ENCODE measurements around the gene CXCL11. TPM values are rescaled to one million over a fixed set of nuclear protein-coding genes. Genes with fewer than 3 reads are reported as not detected.

CXCL11 gene
- total and polyA plus RNA-seq, 9 of the 15 experiments (the other 6 are each of a cell fraction or from before 2014, with no cell fraction given), result 2.1 to 9.1 (median 4.5) TPM

DNA sequence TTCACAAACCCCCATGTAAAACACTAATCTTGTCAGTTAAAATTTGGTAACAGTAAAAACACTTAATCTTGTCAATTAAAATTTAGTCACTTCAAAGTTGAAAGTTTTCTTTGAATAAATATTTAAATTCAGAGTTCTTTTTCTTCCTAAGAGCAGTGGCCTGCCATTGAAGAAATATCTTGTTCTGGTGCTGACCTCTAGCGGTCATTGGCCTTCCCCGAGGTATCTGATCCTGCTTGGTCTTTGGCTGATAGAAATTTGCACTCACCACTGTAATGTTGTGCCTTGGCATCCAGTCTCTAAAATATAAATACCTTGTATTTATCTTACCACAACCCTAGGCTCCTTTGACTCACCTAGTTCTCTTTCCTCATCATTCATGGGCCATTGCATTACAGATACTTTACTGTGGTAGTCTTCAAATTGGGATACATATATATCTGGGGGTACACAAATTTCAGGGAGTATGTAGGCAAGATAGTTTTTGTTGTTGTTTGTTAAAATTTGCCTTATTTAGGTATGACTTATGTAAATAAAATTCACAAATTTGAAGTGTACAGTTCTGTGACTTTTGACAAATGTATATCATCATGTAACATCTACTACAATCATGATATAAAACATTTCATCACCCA lies 31.9 kb upstream of the CXCL11 start (continued):
- TF ChIP-seq REST (IDR thresholded peaks at IDR 0.05; ENCODE audit: borderline replicate concordance), result peak; percentile 79; the same call in 1 of the 2 replicates
- no peak for TF ChIP-seq REST (CRISPR knock-in tag; IDR thresholded peaks at IDR 0.05; ENCODE audit: low read depth)
- no peak for TF ChIP-seq TAF9B (IDR thresholded peaks at IDR 0.05; ENCODE audit: partially characterized antibody)
- TF ChIP-seq SP1 (CRISPR knock-in tag; IDR thresholded peaks at IDR 0.05), result no peak
- no peak for TF ChIP-seq HDGF (IDR thresholded peaks at IDR 0.05)
- TF ChIP-seq ETS2 (tag; IDR thresholded peaks at IDR 0.05; ENCODE audit: borderline replicate concordance, poor library complexity, severe bottlenecking), result no peak
- TF ChIP-seq, protein P1, sequence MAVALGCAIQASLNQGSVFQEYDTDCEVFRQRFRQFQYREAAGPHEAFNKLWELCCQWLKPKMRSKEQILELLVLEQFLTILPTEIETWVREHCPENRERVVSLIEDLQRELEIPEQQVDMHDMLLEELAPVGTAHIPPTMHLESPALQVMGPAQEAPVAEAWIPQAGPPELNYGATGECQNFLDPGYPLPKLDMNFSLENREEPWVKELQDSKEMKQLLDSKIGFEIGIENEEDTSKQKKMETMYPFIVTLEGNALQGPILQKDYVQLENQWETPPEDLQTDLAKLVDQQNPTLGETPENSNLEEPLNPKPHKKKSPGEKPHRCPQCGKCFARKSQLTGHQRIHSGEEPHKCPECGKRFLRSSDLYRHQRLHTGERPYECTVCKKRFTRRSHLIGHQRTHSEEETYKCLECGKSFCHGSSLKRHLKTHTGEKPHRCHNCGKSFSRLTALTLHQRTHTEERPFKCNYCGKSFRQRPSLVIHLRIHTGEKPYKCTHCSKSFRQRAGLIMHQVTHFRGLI (CRISPR knock-in tag; IDR thresholded peaks at IDR 0.05), result no peak
- TF ChIP-seq, protein P2, sequence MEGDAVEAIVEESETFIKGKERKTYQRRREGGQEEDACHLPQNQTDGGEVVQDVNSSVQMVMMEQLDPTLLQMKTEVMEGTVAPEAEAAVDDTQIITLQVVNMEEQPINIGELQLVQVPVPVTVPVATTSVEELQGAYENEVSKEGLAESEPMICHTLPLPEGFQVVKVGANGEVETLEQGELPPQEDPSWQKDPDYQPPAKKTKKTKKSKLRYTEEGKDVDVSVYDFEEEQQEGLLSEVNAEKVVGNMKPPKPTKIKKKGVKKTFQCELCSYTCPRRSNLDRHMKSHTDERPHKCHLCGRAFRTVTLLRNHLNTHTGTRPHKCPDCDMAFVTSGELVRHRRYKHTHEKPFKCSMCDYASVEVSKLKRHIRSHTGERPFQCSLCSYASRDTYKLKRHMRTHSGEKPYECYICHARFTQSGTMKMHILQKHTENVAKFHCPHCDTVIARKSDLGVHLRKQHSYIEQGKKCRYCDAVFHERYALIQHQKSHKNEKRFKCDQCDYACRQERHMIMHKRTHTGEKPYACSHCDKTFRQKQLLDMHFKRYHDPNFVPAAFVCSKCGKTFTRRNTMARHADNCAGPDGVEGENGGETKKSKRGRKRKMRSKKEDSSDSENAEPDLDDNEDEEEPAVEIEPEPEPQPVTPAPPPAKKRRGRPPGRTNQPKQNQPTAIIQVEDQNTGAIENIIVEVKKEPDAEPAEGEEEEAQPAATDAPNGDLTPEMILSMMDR (IDR thresholded peaks at IDR 0.05 in 2 of 3, conservative IDR thresholded peaks at IDR 0.05 in 1 of 3; ENCODE audit: insufficient read depth in 2 of 3, low read depth in 1 of 3, low read length in 3 of 3), result peak; percentile 69 to 87 (median 71)
- no peak for TF ChIP-seq CHD4 (IDR thresholded peaks at IDR 0.05; ENCODE audit: insufficient read depth, insufficient replicate concordance, low read depth, low read length, poor library complexity, severe bottlenecking)
- TF ChIP-seq, protein P3, sequence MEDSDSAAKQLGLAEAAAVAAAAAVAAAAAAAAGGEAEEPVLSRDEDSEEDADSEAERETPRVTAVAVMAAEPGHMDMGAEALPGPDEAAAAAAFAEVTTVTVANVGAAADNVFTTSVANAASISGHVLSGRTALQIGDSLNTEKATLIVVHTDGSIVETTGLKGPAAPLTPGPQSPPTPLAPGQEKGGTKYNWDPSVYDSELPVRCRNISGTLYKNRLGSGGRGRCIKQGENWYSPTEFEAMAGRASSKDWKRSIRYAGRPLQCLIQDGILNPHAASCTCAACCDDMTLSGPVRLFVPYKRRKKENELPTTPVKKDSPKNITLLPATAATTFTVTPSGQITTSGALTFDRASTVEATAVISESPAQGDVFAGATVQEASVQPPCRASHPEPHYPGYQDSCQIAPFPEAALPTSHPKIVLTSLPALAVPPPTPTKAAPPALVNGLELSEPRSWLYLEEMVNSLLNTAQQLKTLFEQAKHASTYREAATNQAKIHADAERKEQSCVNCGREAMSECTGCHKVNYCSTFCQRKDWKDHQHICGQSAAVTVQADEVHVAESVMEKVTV (CRISPR knock-in tag; IDR thresholded peaks at IDR 0.05), result peak; percentile 72
- TF ChIP-seq ATF1 (CRISPR knock-in tag; IDR thresholded peaks at IDR 0.05), result no peak
- no peak for TF ChIP-seq ATF1 (tag; IDR thresholded peaks at IDR 0.05)
